PC-3 (cell line): ENCODE data around the gene PNLDC1. TPM values are rescaled to one million over a fixed set of nuclear protein-coding genes. Genes with fewer than 3 reads are reported as not detected.

Source experiments
- ATAC-seq: fragments of 200-7000 bp; cut with Tn5 transposase; 2 replicates; pipeline ENCODE4 v1.9.1; 2020; ENCODE audit warnings: mild to moderate bottlenecking, moderate library complexity
- BruUV-seq: library from RNA; stranded (reverse); fragments of 400-500 nt; replicated peaks from 2 replicates; lab custom pipeline; 2021; lab: Mats Ljungman, UMichigan
- CTCF ChIA-PET: fragments of 300-600 bp; sonication (Branson Sonifier 250); formaldehyde crosslinking; loops from one replicate; lab custom pipeline; 2022; ENCODE audit warnings: antibody characterized with exemption; lab: Charles Lee
- POLR2A ChIA-PET: fragments of 300-600 bp; sonication (Branson Sonifier 250); formaldehyde crosslinking; loops from one replicate; lab custom pipeline; 2022; ENCODE audit warnings: antibody characterized with exemption; ENCODE audit not compliant: unreplicated experiment; lab: Charles Lee
- DNase-seq: peaks from one replicate; pipeline ENCODE4 v3.0.0-alpha.2; 2015
- H2AFZ ChIP-seq: fragments of 300-600 bp; sonication (generic); 2 replicates; pipeline ENCODE4 v1.6.0; 2016; ENCODE audit warnings: antibody characterized with exemption, low read length
- H3F3A ChIP-seq: fragments of 300-600 bp; sonication (generic); one replicate; pipeline ENCODE4 v1.6.0; 2017; ENCODE audit warnings: antibody characterized with exemption, low read length, control low read depth, mild to moderate bottlenecking; ENCODE audit not compliant: unreplicated experiment
- H3K27ac ChIP-seq: fragments of 300-600 bp; sonication (generic); 2 replicates; pipeline ENCODE4 v1.5.1; 2016; ENCODE audit warnings: mild to moderate bottlenecking, low read length
- H3K27me3 ChIP-seq: fragments of 300-600 bp; sonication (generic); 2 replicates; pipeline ENCODE4 v1.6.1; 2016; ENCODE audit warnings: low read length, mixed read lengths
- H3K36me3 ChIP-seq: fragments of 300-600 bp; sonication (generic); 2 replicates; pipeline ENCODE4 v1.6.1; 2016; ENCODE audit warnings: low read depth, mixed run types, low read length, mixed read lengths
- H3K4me1 ChIP-seq: fragments of 300-600 bp; sonication (generic); 2 replicates; pipeline ENCODE4 v1.5.1; 2016; ENCODE audit warnings: low read length; ENCODE audit not compliant: insufficient read depth
- H3K4me2 ChIP-seq: fragments of 300-600 bp; sonication (generic); 2 replicates; pipeline ENCODE4 v1.6.0; 2016; ENCODE audit warnings: low read length
- H3K4me3 ChIP-seq: fragments of 300-600 bp; sonication (generic); 2 replicates; pipeline ENCODE4 v1.5.1; 2016; ENCODE audit warnings: mild to moderate bottlenecking, low read length, mixed read lengths
- H3K79me2 ChIP-seq: fragments of 300-600 bp; sonication (generic); 2 replicates; pipeline ENCODE4 v1.6.1; 2017; ENCODE audit warnings: low read length, mixed read lengths
- H3K9ac ChIP-seq: fragments of 300-600 bp; sonication (generic); 2 replicates; pipeline ENCODE4 v1.6.0; 2016; ENCODE audit warnings: mild to moderate bottlenecking, low read length
- H3K9me2 ChIP-seq: fragments of 300-600 bp; sonication (generic); replicated peaks from 2 replicates; pipeline ENCODE4 v1.6.1; 2016; ENCODE audit warnings: mixed run types, low read length, mixed read lengths
- H3K9me3 ChIP-seq: fragments of 300-600 bp; sonication (generic); 2 replicates; pipeline ENCODE4 v1.6.1; 2016; ENCODE audit warnings: low read length, mixed read lengths
- H4K20me1 ChIP-seq: fragments of 300-600 bp; sonication (generic); 2 replicates; pipeline ENCODE4 v1.6.1; 2016; ENCODE audit warnings: low read length, mixed read lengths
- EZH2 ChIP-seq: fragments of 300-600 bp; sonication (generic); IDR thresholded peaks from one replicate; pipeline ENCODE4 v1.6.1; 2017; ENCODE audit warnings: antibody characterized with exemption, mild to moderate bottlenecking, low read length; ENCODE audit not compliant: unreplicated experiment
- EZH2phosphoT487 ChIP-seq: fragments of 300-600 bp; sonication (generic); IDR thresholded peaks from 2 replicates; pipeline ENCODE4 v1.6.1; 2018; ENCODE audit warnings: mild to moderate bottlenecking, antibody characterized with exemption, low read length, borderline replicate concordance
- intact Hi-C: fragments of 100-400 bp; cut with micrococcal nuclease; formaldehyde crosslinking; loops from 2 replicates; pipeline ENCODE4 v1.9.0; 2023
- total RNA-seq: library from RNA; depleted of rRNA; stranded (reverse); fragments of >200 nt; gene quantifications from 2 replicates; pipeline ENCODE4 v1.2.3, GENCODE V29; 2014; rRNA removed
- TF ChIP-seq, protein P1 (sequence below): fragments of 300-600 bp; sonication (generic); conservative IDR thresholded peaks from 2 replicates; pipeline ENCODE4 v1.5.1; 2017; ENCODE audit warnings: antibody characterized with exemption, low read depth, mild to moderate bottlenecking, low read length

Gene PNLDC1
- total RNA-seq, 1 experiment from 2014 or later = not detected

DNA sequence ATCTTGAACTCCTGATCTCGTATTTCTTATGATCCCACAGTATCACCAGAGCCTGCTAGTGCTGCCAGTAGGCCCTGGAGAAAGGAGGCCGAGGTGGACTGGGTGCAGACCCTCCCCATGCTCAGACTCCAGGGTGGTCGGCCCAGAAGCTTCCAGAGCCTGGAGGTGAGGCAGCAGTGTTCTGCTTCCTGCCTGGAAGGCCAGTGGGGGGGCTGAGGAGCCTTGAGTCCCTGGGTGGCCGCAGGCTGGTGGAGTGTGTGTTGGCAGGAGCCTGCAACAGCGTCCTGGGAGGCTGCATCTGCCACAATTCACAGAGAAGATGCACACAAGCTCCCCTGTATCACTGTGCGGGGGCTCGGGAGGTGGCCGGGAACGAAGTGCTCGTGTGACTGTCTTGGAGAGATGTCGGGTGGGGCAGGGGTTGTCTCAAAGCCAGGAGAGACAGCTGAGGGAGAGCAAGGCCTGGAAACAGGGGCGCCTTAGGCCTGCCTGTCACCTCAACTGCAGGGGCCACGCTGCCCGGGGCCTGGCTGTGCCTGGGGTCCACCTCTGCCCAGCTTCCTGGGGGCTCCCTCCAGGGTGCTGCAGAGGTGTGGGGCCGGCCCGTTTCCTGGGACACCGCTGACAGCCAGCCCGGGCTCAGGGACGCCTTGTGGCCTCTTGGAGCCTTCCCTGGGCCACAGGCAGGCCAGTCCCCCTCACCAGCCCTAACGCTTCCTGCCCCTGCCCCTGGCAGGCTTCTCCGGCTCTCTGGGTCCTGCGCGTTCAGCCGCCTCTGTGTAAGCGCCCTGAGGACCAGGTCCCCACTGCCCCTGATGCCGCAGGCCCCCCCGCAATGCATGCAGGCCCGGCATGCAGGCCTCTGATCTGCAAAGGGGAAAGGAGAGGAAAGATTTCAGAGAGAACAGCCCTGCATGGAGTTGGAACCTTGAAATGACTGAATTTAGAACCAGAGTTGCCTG is 66.5 kb downstream of the PNLDC1 start:
- TF ChIP-seq EZH2phosphoT487 (no peak), EZH2 (no peak)
- TF ChIP-seq, protein P1, sequence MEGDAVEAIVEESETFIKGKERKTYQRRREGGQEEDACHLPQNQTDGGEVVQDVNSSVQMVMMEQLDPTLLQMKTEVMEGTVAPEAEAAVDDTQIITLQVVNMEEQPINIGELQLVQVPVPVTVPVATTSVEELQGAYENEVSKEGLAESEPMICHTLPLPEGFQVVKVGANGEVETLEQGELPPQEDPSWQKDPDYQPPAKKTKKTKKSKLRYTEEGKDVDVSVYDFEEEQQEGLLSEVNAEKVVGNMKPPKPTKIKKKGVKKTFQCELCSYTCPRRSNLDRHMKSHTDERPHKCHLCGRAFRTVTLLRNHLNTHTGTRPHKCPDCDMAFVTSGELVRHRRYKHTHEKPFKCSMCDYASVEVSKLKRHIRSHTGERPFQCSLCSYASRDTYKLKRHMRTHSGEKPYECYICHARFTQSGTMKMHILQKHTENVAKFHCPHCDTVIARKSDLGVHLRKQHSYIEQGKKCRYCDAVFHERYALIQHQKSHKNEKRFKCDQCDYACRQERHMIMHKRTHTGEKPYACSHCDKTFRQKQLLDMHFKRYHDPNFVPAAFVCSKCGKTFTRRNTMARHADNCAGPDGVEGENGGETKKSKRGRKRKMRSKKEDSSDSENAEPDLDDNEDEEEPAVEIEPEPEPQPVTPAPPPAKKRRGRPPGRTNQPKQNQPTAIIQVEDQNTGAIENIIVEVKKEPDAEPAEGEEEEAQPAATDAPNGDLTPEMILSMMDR = no peak
- H3F3A ChIP-seq = no peaks in the 10 kb centered on the region
- H3K4me3 ChIP-seq = no peak overlapping the region
- H3K9ac ChIP-seq = no peak overlapping the region
- H3K9me3 ChIP-seq = no peaks in the 10 kb centered on the region
- CTCF ChIA-PET = no interaction called here
- ATAC-seq = no peak
- no peaks in the 10 kb centered on the region for H3K9me2 ChIP-seq
- H3K27ac ChIP-seq = no peak overlapping the region
- no peaks in the 10 kb centered on the region for H3K27me3 ChIP-seq
- no peak for DNase-seq
- no peaks in the 10 kb centered on the region for H3K79me2 ChIP-seq
- intact Hi-C loops = no loop called here
- H2AFZ ChIP-seq = no peak overlapping the region
- no peaks in the 10 kb centered on the region for H3K36me3 ChIP-seq
- no peak overlapping the region for H3K4me2 ChIP-seq
- BruUV-seq = no TSS peak
- H4K20me1 ChIP-seq = no peaks in the 10 kb centered on the region
- POLR2A ChIA-PET = no interaction called here
- no peaks in the 10 kb centered on the region for H3K4me1 ChIP-seq

Other genes starting within 250 kb of the PNLDC1 start
- 69.5 and 78.2 TPM in 2 replicates for gene SOD2, start 107.0 kb upstream of the PNLDC1 start, total RNA-seq
- 50.8 and 54.5 TPM in 2 replicates for gene WTAP, start 72.8 kb upstream of the PNLDC1 start, total RNA-seq
- gene ACAT2, start 38.2 kb upstream of the PNLDC1 start, total RNA-seq = 29.0 and 36.0 TPM in 2 replicates
- 253 and 280 TPM in 2 replicates for gene TCP1, start 10.7 kb upstream of the PNLDC1 start, total RNA-seq
- gene MRPL18, start 9.8 kb upstream of the PNLDC1 start, total RNA-seq = 123 and 155 TPM in 2 replicates
- gene MAS1, start 90.7 kb downstream of the PNLDC1 start, total RNA-seq = not detected in 2 replicates
- 31.5 and 37.2 TPM in 2 replicates for gene IGF2R, start 168.8 kb downstream of the PNLDC1 start, total RNA-seq